Smooth muscle cell (in vitro differentiated cells): Measurements from ENCODE around the gene FEM1B. TPM values are rescaled to one million over a fixed set of nuclear protein-coding genes. Genes with fewer than 3 reads are reported as not detected.
A peak's percentile ranks its signal among the peaks of the same experiment; 100 is the strongest.

Source experiments
- DNase-seq: peaks from one replicate; lab custom pipeline; 2025; ENCODE audit not compliant: unreplicated experiment; lab: John Stamatoyannopoulos, UW
- H2AFZ ChIP-seq: fragments of 200-600 bp; sonication (generic); 2 replicates; pipeline ENCODE4 v1.6.0; 2016; ENCODE audit warnings: antibody characterized with exemption, low read depth, mild to moderate bottlenecking
- H3F3A ChIP-seq: fragments of 200-600 bp; sonication (generic); 2 replicates; pipeline ENCODE4 v1.6.0; 2017; ENCODE audit warnings: antibody characterized with exemption, low read depth
- H3K27ac ChIP-seq: fragments of 200-600 bp; sonication (generic); 2 replicates; pipeline ENCODE4 v1.5.1; 2016; ENCODE audit warnings: low read depth, mild to moderate bottlenecking
- H3K27me3 ChIP-seq: fragments of 200-600 bp; sonication (generic); 2 replicates; pipeline ENCODE4 v1.6.1; 2016; ENCODE audit warnings: low read depth, mild to moderate bottlenecking
- H3K36me3 ChIP-seq: fragments of 200-600 bp; sonication (generic); 2 replicates; pipeline ENCODE4 v1.5.1; 2016; ENCODE audit warnings: low read depth
- H3K4me1 ChIP-seq: fragments of 200-600 bp; sonication (generic); 2 replicates; pipeline ENCODE4 v1.5.1; 2016; ENCODE audit warnings: low read depth
- H3K4me2 ChIP-seq: fragments of 200-600 bp; sonication (generic); 2 replicates; pipeline ENCODE4 v1.6.0; 2016; ENCODE audit warnings: mild to moderate bottlenecking
- H3K4me3 ChIP-seq: fragments of 200-600 bp; sonication (generic); 2 replicates; pipeline ENCODE4 v1.5.1; 2016; ENCODE audit warnings: mild to moderate bottlenecking
- H3K79me2 ChIP-seq: fragments of 200-600 bp; sonication (generic); 2 replicates; pipeline ENCODE4 v1.6.0; 2016; ENCODE audit warnings: low read depth, mild to moderate bottlenecking
- H3K9ac ChIP-seq: fragments of 200-600 bp; sonication (generic); 2 replicates; pipeline ENCODE4 v1.6.0; 2016; ENCODE audit warnings: low read depth
- H3K9me3 ChIP-seq: fragments of 200-600 bp; sonication (generic); replicated peaks from 2 replicates; pipeline ENCODE4 v1.5.1; 2016; ENCODE audit warnings: low read depth
- H4K20me1 ChIP-seq: fragments of 200-600 bp; sonication (generic); 2 replicates; pipeline ENCODE4 v1.6.0; 2016; ENCODE audit warnings: low read depth
- CTCF ChIP-seq: fragments of 200-600 bp; sonication (generic); IDR thresholded peaks from 2 replicates; pipeline ENCODE4 v1.5.1; 2017; ENCODE audit warnings: borderline replicate concordance, mild to moderate bottlenecking, antibody characterized with exemption; ENCODE audit not compliant: insufficient read depth, poor library complexity, severe bottlenecking
- WGBS: methylation state at CpG from one replicate; pipeline ENCODE4 v1.1.7; 2016; ENCODE audit warnings: low lambda C conversion rate; 5-methylcytosine and 5-hydroxymethylcytosine counted together
- polyA plus RNA-seq: library from polyadenylated mRNA; unstranded; fragments of >200 nt; fragmentation: Nextera tagmentation; extraction: Ambion mirVana; gene quantifications from 2 replicates; pipeline ENCODE4 v1.2.1, GENCODE V29; 2016
- total RNA-seq: library from RNA; depleted of rRNA; stranded (reverse); fragments of >200 nt; gene quantifications from 2 replicates; pipeline ENCODE4 v1.2.3, GENCODE V29; 2014

Gene FEM1B
- total and polyA plus RNA-seq, 2 experiments from 2014 or later = 13.0 to 41.4 TPM

GRCh38 chr15:68312701-68313204 is 35.2 kb downstream of the FEM1B start:
- H4K20me1 ChIP-seq = no peaks in the 10 kb centered on the region
- H3K4me3 ChIP-seq = no peak overlapping the region
- H3F3A ChIP-seq = no peaks in the 10 kb centered on the region
- H3K9me3 ChIP-seq = no peaks in the 10 kb centered on the region
- H3K36me3 ChIP-seq = peaks cover 2% of the 10 kb centered on the region
- H3K27me3 ChIP-seq = no peaks in the 10 kb centered on the region
- H3K4me2 ChIP-seq = peak overlapping the region; percentile 41
- H3K9ac ChIP-seq = no peak overlapping the region
- peak overlapping the region; percentile 57 for H3K27ac ChIP-seq
- H2AFZ ChIP-seq = no peak overlapping the region
- no peaks in the 10 kb centered on the region for H3K79me2 ChIP-seq
- TF ChIP-seq CTCF = no peak
- peaks cover 23% of the 10 kb centered on the region for H3K4me1 ChIP-seq
- 32% methylated on average over 18 of the region's 18 CpGs for WGBS
- DNase-seq = peak; percentile 17

DNA sequence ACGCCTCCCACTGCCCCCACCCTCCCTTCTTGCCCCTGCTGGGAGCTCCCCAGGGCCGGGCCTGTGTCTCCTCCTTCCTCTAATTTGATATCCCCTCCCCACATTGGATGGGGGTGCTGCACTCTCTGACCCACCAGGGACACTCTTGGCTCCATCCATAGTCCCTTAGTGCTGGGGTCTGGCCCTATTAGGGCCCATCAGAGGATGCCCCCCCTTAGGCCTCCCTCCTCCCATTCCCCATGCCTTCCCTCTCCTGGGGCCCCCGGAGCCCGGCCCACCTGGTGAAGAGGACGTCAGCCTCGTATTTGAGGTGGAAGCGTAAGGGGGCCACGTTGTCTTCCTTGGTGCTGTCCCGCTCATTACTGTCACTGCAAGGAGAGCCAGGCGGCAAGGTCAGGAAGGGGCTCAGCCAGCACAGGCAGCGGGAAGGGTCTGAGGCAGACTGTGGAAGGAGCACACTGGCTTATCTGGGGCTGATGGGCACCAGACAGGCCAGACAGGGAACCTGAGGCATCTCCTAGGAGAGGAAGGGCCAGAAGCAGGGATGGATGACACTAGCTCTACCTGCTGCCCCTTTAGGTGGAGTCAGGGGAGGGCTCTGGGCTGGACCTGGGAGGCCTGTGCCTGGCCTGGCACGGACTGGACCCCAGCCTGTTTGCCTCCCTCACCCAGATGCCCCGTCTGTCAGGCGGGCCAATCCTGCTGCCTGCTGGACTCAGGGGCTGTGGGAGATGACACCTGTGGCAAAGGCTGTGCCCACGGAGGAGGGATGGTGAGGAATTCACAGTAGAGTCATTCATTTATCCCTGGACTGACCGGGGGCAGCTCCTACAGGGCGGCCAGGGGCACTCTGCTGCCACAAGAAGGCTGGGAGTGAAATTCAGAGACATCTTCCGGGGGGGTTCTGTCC is 36.2 kb downstream of the FEM1B start:
- Histone ChIP-seq H2AFZ (no peak overlapping the region), H3K27me3 (no peaks in the 10 kb centered on the region), H3K27ac (peak overlapping the region; percentile 57), H3K9me3 (no peaks in the 10 kb centered on the region), H3K9ac (no peak overlapping the region), H3K4me3 (no peak overlapping the region), H3K36me3 (peaks cover 2% of the 10 kb centered on the region), H3K4me2 (peak overlapping the region; percentile 36), H3K79me2 (no peaks in the 10 kb centered on the region), H3K4me1 (peaks cover 23% of the 10 kb centered on the region), H4K20me1 (no peaks in the 10 kb centered on the region), H3F3A (no peaks in the 10 kb centered on the region)
- TF ChIP-seq CTCF = no peak
- no peak for DNase-seq
- WGBS = 95% methylated on average over 18 of the region's 18 CpGs

GRCh38 chr15:68314563-68314962 is 37.0 kb downstream of the FEM1B start:
- Histone ChIP-seq H3K4me2 (no peak overlapping the region), H3K9ac (no peak overlapping the region), H3K9me3 (no peaks in the 10 kb centered on the region), H2AFZ (no peak overlapping the region), H3K4me1 (peaks cover 23% of the 10 kb centered on the region), H3K79me2 (no peaks in the 10 kb centered on the region), H3K27me3 (no peaks in the 10 kb centered on the region), H3K36me3 (no peaks in the 10 kb centered on the region), H3K4me3 (no peak overlapping the region), H3F3A (no peaks in the 10 kb centered on the region), H4K20me1 (no peaks in the 10 kb centered on the region), H3K27ac (peak overlapping the region; percentile 57)
- WGBS = 93% methylated on average over 11 of the region's 11 CpGs
- DNase-seq = no peak
- TF ChIP-seq CTCF = no peak
